Stomach (tissue), 4 donors: ENCODE results near the gene IST1.

ENCODE experiments used
- POLR2A ChIP-seq, 4 donors: fragments of 450-650 bp; IDR thresholded peaks; one replicate each; pipeline ENCODE4 v1.6.1; 2016; ENCODE audit warnings: antibody characterized with exemption in 4 of 4, control low read depth in 2 of 4, mild to moderate bottlenecking in 1 of 4, moderate library complexity in 1 of 4
- TF ChIP-seq, protein P1 (sequence below), 7 experiments: fragments of 450-650 bp in 4 of 7; fragments of 200-600 bp in 3 of 7; sonication (generic) in 3 of 7; IDR thresholded peaks; one replicate each; pipeline ENCODE4 v1.5.1; 2016 to 2019; ENCODE audit warnings: antibody characterized with exemption in 7 of 7, control low read depth in 2 of 7, mild to moderate bottlenecking in 1 of 7

DNA sequence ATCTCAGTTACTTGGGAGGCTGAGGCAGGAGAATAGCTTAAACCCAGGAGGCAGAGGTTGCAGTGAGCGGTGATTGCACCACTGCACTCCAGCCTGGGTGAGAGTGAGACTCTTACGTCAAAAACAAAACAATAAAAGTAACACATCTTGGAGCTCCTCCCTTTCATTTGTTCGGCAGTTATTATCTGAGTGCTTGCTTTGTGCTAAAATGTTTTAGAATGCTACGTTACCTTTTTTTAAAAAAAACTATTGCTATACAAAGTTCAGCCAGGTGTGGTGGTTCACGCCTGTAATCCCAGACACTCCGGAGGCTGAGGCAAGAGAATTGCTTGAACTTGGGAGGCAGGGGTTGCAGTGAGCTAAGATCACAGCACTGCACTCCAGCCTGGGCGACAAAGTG lies 15.8 kb downstream of the IST1 start:
- no peak for TF ChIP-seq POLR2A (IDR thresholded peaks at IDR 0.05)
- TF ChIP-seq, protein P1, sequence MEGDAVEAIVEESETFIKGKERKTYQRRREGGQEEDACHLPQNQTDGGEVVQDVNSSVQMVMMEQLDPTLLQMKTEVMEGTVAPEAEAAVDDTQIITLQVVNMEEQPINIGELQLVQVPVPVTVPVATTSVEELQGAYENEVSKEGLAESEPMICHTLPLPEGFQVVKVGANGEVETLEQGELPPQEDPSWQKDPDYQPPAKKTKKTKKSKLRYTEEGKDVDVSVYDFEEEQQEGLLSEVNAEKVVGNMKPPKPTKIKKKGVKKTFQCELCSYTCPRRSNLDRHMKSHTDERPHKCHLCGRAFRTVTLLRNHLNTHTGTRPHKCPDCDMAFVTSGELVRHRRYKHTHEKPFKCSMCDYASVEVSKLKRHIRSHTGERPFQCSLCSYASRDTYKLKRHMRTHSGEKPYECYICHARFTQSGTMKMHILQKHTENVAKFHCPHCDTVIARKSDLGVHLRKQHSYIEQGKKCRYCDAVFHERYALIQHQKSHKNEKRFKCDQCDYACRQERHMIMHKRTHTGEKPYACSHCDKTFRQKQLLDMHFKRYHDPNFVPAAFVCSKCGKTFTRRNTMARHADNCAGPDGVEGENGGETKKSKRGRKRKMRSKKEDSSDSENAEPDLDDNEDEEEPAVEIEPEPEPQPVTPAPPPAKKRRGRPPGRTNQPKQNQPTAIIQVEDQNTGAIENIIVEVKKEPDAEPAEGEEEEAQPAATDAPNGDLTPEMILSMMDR (IDR thresholded peaks at IDR 0.05) = no peak
